Keratinocyte (primary cell): ENCODE results near the gene CAMK2D. TPM values are rescaled to one million over a fixed set of nuclear protein-coding genes. Genes with fewer than 3 reads are reported as not detected.

Source experiments
- DNase-seq: peaks from one replicate; pipeline ENCODE4 v3.0.0-alpha.2; 2011; ENCODE audit warnings: low read depth, missing footprints, low spot score
- FAIRE-seq: peaks from 2 replicates; lab custom pipeline; 2011; peaks lifted over from hg19 to GRCh38; lab: Jason Lieb, UNC
- H2AFZ ChIP-seq: 2 replicates; pipeline ENCODE4 v1.6.0; 2012; ENCODE audit warnings: low read length, control low read depth, inconsistent platforms; ENCODE audit not compliant: control insufficient read depth
- H3K27ac ChIP-seq: 2 replicates; pipeline ENCODE4 v1.5.1; 2011; ENCODE audit warnings: low read length; ENCODE audit not compliant: control insufficient read depth, insufficient read depth
- H3K27me3 ChIP-seq: 3 replicates; pipeline ENCODE4 v1.6.0; 2011; ENCODE audit warnings: low read length; ENCODE audit not compliant: control insufficient read depth, insufficient read depth; ENCODE audit errors: extremely low read depth
- H3K36me3 ChIP-seq, 2 experiments: 2 replicates in 1 of 2; 3 replicates in 1 of 2; pipeline ENCODE4 v1.5.1; 2011; ENCODE audit warnings: low read length in 2 of 2, mild to moderate bottlenecking in 1 of 2; ENCODE audit not compliant: control insufficient read depth in 2 of 2, insufficient read depth in 2 of 2; ENCODE audit errors: extremely low read depth in 1 of 2
- H3K4me1 ChIP-seq: 3 replicates; pipeline ENCODE4 v1.5.1; 2011; ENCODE audit warnings: low read length; ENCODE audit not compliant: control insufficient read depth, insufficient read depth; ENCODE audit errors: extremely low read depth
- H3K4me2 ChIP-seq: 3 replicates; pipeline ENCODE4 v1.6.0; 2011; ENCODE audit warnings: low read depth, low read length; ENCODE audit not compliant: control insufficient read depth, insufficient read depth; ENCODE audit errors: extremely low read depth
- H3K4me3 ChIP-seq, 3 experiments: fragments of 200-600 bp in 1 of 3; sonication (generic) in 1 of 3; 2 replicates in 2 of 3; 3 replicates in 1 of 3; pipeline ENCODE4 v1.5.1; 2011 to 2016; ENCODE audit warnings: low read length in 3 of 3, mild to moderate bottlenecking in 3 of 3, control low read depth in 2 of 3, inconsistent platforms in 1 of 3, low read depth in 1 of 3, mixed read lengths in 1 of 3, mixed run types in 1 of 3, moderate library complexity in 1 of 3; ENCODE audit not compliant: control insufficient read depth in 2 of 3, insufficient read depth in 2 of 3; ENCODE audit errors: extremely low read depth in 1 of 3
- H3K79me2 ChIP-seq: 2 replicates; pipeline ENCODE4 v1.6.0; 2012; ENCODE audit warnings: low read length; ENCODE audit not compliant: control insufficient read depth, insufficient read depth
- H3K9ac ChIP-seq: 3 replicates; pipeline ENCODE4 v1.6.0; 2011; ENCODE audit warnings: low read length; ENCODE audit not compliant: control insufficient read depth, insufficient read depth; ENCODE audit errors: extremely low read depth
- H3K9me1 ChIP-seq: 3 replicates; pipeline ENCODE4 v1.6.0; 2011; ENCODE audit warnings: low read length; ENCODE audit not compliant: control insufficient read depth, insufficient read depth; ENCODE audit errors: extremely low read depth
- H3K9me3 ChIP-seq: 2 replicates; pipeline ENCODE4 v1.5.1; 2012; ENCODE audit warnings: low read depth, low read length; ENCODE audit not compliant: control insufficient read depth
- H4K20me1 ChIP-seq: 3 replicates; pipeline ENCODE4 v1.6.0; 2011; ENCODE audit warnings: low read length; ENCODE audit not compliant: control insufficient read depth, insufficient read depth; ENCODE audit errors: extremely low read depth
- CTCF ChIP-seq, 3 experiments: IDR thresholded peaks in 1 of 3; conservative IDR thresholded peaks in 1 of 3; optimal IDR thresholded peaks in 1 of 3; 2 replicates in 2 of 3; 3 replicates in 1 of 3; pipeline versions ENCODE3 to v1.5.1; 2011; ENCODE audit warnings: low read length in 3 of 3, mild to moderate bottlenecking in 3 of 3, moderate library complexity in 2 of 3, control low read depth in 1 of 3, inconsistent platforms in 1 of 3; ENCODE audit not compliant: insufficient read depth in 2 of 3; ENCODE audit errors: extremely low read depth in 1 of 3
- EZH2 ChIP-seq: IDR thresholded peaks from one replicate; pipeline ENCODE4 v1.6.1; 2012; ENCODE audit warnings: inconsistent platforms, mild to moderate bottlenecking, low read length, moderate library complexity
- dilution Hi-C: fragments of 300-500 bp; cut with MboI; formaldehyde crosslinking; loops from one replicate; pipeline ENCODE4 v1.7.0; 2020; ENCODE audit warnings: low sequenced_read_pairs; ENCODE audit not compliant: extremely low pct_ligation_motif_present
- polyA plus RNA-seq, 5 experiments: library from polyadenylated mRNA; depleted of rRNA in 3 of 5; stranded (reverse) in 3 of 5; stranded (forward) in 1 of 5; unstranded in 1 of 5; fragments of >200 nt; gene quantifications; 1 replicate in 1 of 5; 2 replicates in 3 of 5; 3 replicates in 1 of 5; pipeline versions ENCODE4 v1.2.1 to v1.2.3, GENCODE V29; 2011 to 2012; ENCODE audit warnings: missing spikeins in 2 of 5, low read depth in 1 of 5, low replicate concordance in 1 of 5

Gene CAMK2D
- polyA plus RNA-seq, 1 donor (not counting 4 experiments of a cell fraction or from before 2014, with no cell fraction given): 18.8 TPM

GRCh38 chr4:113419631-113420030 lies 341.9 kb downstream of the CAMK2D start:
- dilution Hi-C loops: no loop called here
- Histone ChIP-seq H3K27me3 (no peaks in the 10 kb centered on the region), H3K27ac (no peak overlapping the region), H4K20me1 (no peaks in the 10 kb centered on the region), H3K9me3 (no peaks in the 10 kb centered on the region), H3K36me3 (no peaks in the 10 kb centered on the region), H3K4me3 (no peak overlapping the region), H3K4me1 (no peaks in the 10 kb centered on the region), H3K4me2 (no peak overlapping the region), H3K9ac (no peak overlapping the region), H3K79me2 (no peaks in the 10 kb centered on the region), H3K9me1 (no peaks in the 10 kb centered on the region), H2AFZ (no peak overlapping the region)
- no peak for DNase-seq
- peak; percentile 68 for FAIRE-seq
- TF ChIP-seq CTCF (optimal IDR thresholded peaks at IDR 0.05 in 1 of 3, IDR thresholded peaks at IDR 0.05 in 1 of 3, conservative IDR thresholded peaks at IDR 0.05 in 1 of 3; ENCODE audit: extremely low read depth in 1 of 3, insufficient read depth in 2 of 3, low read length in 3 of 3) (no peak), EZH2 (no peak)

GRCh38 chr4:113411496-113411938 lies 350.0 kb downstream of the CAMK2D start:
- Histone ChIP-seq H3K9ac (no peak overlapping the region), H3K79me2 (no peaks in the 10 kb centered on the region), H4K20me1 (no peaks in the 10 kb centered on the region), H3K9me1 (no peaks in the 10 kb centered on the region), H3K36me3 (no peaks in the 10 kb centered on the region), H2AFZ (no peak overlapping the region), H3K4me2 (no peak overlapping the region), H3K4me3 (no peak overlapping the region), H3K9me3 (no peaks in the 10 kb centered on the region), H3K4me1 (peaks cover 3% of the 10 kb centered on the region), H3K27ac (no peak overlapping the region), H3K27me3 (no peaks in the 10 kb centered on the region)
- DNase-seq (peak; percentile 52), FAIRE-seq (peak; percentile 51)
- TF ChIP-seq EZH2 (no peak), CTCF (optimal IDR thresholded peaks at IDR 0.05 in 1 of 3, IDR thresholded peaks at IDR 0.05 in 1 of 3, conservative IDR thresholded peaks at IDR 0.05 in 1 of 3; ENCODE audit: extremely low read depth in 1 of 3, insufficient read depth in 2 of 3, low read length in 3 of 3) (peak in 1 of 3 experiments; percentile 8)
- dilution Hi-C loops: no loop called here
